Measurements from ENCODE around the gene SEMA4B.

DNA sequence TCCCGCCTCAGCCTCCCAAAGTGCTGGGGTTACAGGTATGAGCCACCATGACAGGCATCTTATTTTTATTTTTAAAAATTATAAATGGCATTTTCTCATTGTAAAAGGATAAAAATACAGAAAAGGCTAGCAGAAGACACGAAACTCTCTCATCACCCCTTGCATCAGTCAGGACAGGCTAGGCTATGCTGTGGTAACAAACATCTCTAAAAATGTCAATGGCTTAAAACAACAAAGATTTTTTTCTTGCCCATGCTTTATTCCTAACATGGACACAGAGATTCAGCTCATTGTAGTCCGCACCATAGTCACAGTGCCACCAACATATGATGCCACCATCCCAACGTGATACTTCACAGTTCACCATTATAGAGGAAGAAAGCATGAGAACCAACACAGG, 34.0 kb upstream of the SEMA4B start:
- TF ChIP-seq POLR2AphosphoS5 (IDR thresholded peaks at IDR 0.05) (no peak), EP300 (IDR thresholded peaks at IDR 0.05) (no peak), POLR2A (IDR thresholded peaks at IDR 0.05) (no peak)
- TF ChIP-seq, protein P1, sequence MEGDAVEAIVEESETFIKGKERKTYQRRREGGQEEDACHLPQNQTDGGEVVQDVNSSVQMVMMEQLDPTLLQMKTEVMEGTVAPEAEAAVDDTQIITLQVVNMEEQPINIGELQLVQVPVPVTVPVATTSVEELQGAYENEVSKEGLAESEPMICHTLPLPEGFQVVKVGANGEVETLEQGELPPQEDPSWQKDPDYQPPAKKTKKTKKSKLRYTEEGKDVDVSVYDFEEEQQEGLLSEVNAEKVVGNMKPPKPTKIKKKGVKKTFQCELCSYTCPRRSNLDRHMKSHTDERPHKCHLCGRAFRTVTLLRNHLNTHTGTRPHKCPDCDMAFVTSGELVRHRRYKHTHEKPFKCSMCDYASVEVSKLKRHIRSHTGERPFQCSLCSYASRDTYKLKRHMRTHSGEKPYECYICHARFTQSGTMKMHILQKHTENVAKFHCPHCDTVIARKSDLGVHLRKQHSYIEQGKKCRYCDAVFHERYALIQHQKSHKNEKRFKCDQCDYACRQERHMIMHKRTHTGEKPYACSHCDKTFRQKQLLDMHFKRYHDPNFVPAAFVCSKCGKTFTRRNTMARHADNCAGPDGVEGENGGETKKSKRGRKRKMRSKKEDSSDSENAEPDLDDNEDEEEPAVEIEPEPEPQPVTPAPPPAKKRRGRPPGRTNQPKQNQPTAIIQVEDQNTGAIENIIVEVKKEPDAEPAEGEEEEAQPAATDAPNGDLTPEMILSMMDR (IDR thresholded peaks at IDR 0.05): no peak
